Measurements from ENCODE around the gene ST3GAL3.

The ST3GAL3 gene

GRCh38 chr1:43910343-43910742, 203.0 kb downstream of the ST3GAL3 start:
- no peak overlapping the region for H3K4me3 ChIP-seq (ENCODE audit: low read length)
- no peak for DNase-seq (ENCODE audit: low read depth)
- no peak for TF ChIP-seq CTCF (IDR thresholded peaks at IDR 0.05; ENCODE audit: insufficient read depth, low read depth, low read length, missing control alignments)

GRCh38 chr1:43912607-43913006, 205.3 kb downstream of the ST3GAL3 start:
- no peak for TF ChIP-seq CTCF (IDR thresholded peaks at IDR 0.05; ENCODE audit: insufficient read depth, low read depth, low read length, missing control alignments)
- no peak overlapping the region for H3K4me3 ChIP-seq (ENCODE audit: low read length)
- DNase-seq (ENCODE audit: low read depth), result peak; percentile 97

- H3K4me3 ChIP-seq (ENCODE audit: low read length), result no peak overlapping the region
- no peak for TF ChIP-seq CTCF (IDR thresholded peaks at IDR 0.05; ENCODE audit: insufficient read depth, low read depth, low read length, missing control alignments)
- no peak for DNase-seq (ENCODE audit: low read depth)
These were observed 205.7 kb downstream of the ST3GAL3 start for GRCh38 chr1:43913051-43913501.

GRCh38 chr1:43913666-43914360, 206.5 kb downstream of the ST3GAL3 start:
- no peak for TF ChIP-seq CTCF (IDR thresholded peaks at IDR 0.05; ENCODE audit: insufficient read depth, low read depth, low read length, missing control alignments)
- H3K4me3 ChIP-seq (ENCODE audit: low read length), result no peak overlapping the region
- DNase-seq (ENCODE audit: low read depth), result no peak

GRCh38 chr1:43914576-43915525, 207.5 kb downstream of the ST3GAL3 start:
- peak; percentile 81 for DNase-seq (ENCODE audit: low read depth)
- no peak for TF ChIP-seq CTCF (IDR thresholded peaks at IDR 0.05; ENCODE audit: insufficient read depth, low read depth, low read length, missing control alignments)
- H3K4me3 ChIP-seq (ENCODE audit: low read length), result no peak overlapping the region

- TF ChIP-seq CTCF (IDR thresholded peaks at IDR 0.05; ENCODE audit: insufficient read depth, low read depth, low read length, missing control alignments), result no peak
- DNase-seq (ENCODE audit: low read depth), result no peak
- no peak overlapping the region for H3K4me3 ChIP-seq (ENCODE audit: low read length)
These were observed 212.6 kb downstream of the ST3GAL3 start for GRCh38 chr1:43919906-43920305.

All from epithelial cell of esophagus (primary cell).